Panc1 (cell line): ENCODE data around the gene SLC10A7. TPM values are rescaled to one million over a fixed set of nuclear protein-coding genes. Genes with fewer than 3 reads are reported as not detected.

Experiments
- ATAC-seq: fragments of 200-7000 bp; cut with Tn5 transposase; 2 replicates; pipeline ENCODE4 v1.9.1; 2020; ENCODE audit warnings: mild to moderate bottlenecking, moderate library complexity
- BruUV-seq: library from RNA; stranded (reverse); fragments of 400-500 nt; replicated peaks from 2 replicates; lab custom pipeline; 2021; lab: Mats Ljungman, UMichigan
- CTCF ChIA-PET: fragments of 300-600 bp; sonication (Branson Sonifier 250); formaldehyde crosslinking; loops from one replicate; lab custom pipeline; 2022; ENCODE audit warnings: antibody characterized with exemption; lab: Charles Lee
- POLR2A ChIA-PET: fragments of 300-600 bp; sonication (Branson Sonifier 250); formaldehyde crosslinking; loops from one replicate; lab custom pipeline; 2022; ENCODE audit warnings: antibody characterized with exemption; lab: Charles Lee
- DNase-seq: peaks from one replicate; pipeline ENCODE4 v3.0.0-alpha.2; 2010; ENCODE audit warnings: low read depth, low spot score
- H3K27ac ChIP-seq: 2 replicates; pipeline ENCODE4 v1.5.1; 2011; ENCODE audit warnings: mild to moderate bottlenecking, low read length, inconsistent platforms
- H3K27me3 ChIP-seq: fragments of 200-500 bp; sonication (Bioruptor generic); 2 replicates; pipeline ENCODE4 v1.6.0; 2014; ENCODE audit warnings: low read length, inconsistent platforms; ENCODE audit not compliant: control insufficient read depth, insufficient read depth
- H3K36me3 ChIP-seq: fragments of 200-500 bp; sonication (Bioruptor generic); 2 replicates; pipeline ENCODE4 v1.5.1; 2014; ENCODE audit warnings: inconsistent platforms, mild to moderate bottlenecking, low read length, moderate library complexity; ENCODE audit not compliant: control insufficient read depth, insufficient read depth
- H3K4me1 ChIP-seq: 2 replicates; pipeline ENCODE4 v1.5.1; 2011; ENCODE audit warnings: inconsistent platforms, mild to moderate bottlenecking, low read length, moderate library complexity; ENCODE audit not compliant: control insufficient read depth, insufficient read depth
- H3K4me3 ChIP-seq, 2 experiments: 2 replicates each; pipeline ENCODE4 v1.5.1; 2011 to 2012; ENCODE audit warnings: low read depth in 2 of 2, low read length in 2 of 2, mild to moderate bottlenecking in 2 of 2, inconsistent platforms in 1 of 2, moderate library complexity in 1 of 2
- H3K9me3 ChIP-seq: fragments of 200-500 bp; sonication (Bioruptor generic); 2 replicates; pipeline ENCODE4 v1.5.1; 2014; ENCODE audit warnings: low read depth, mild to moderate bottlenecking, inconsistent platforms, low read length, moderate library complexity; ENCODE audit not compliant: control insufficient read depth, insufficient read depth
- CTCF ChIP-seq: fragments of 450-650 bp; IDR thresholded peaks from 2 replicates; pipeline ENCODE4 v1.5.1; 2017; ENCODE audit warnings: mild to moderate bottlenecking
- POLR2AphosphoS5 ChIP-seq: IDR thresholded peaks from 2 replicates; pipeline ENCODE4 v1.6.1; 2012; ENCODE audit warnings: mild to moderate bottlenecking, low read depth, low read length, moderate library complexity
- REST ChIP-seq, 2 experiments: IDR thresholded peaks; 2 replicates each; pipeline ENCODE4 v1.6.1; 2011 to 2012; ENCODE audit warnings: low read depth in 2 of 2, control low read depth in 1 of 2, low read length in 1 of 2, mild to moderate bottlenecking in 1 of 2, moderate library complexity in 1 of 2; ENCODE audit not compliant: insufficient read depth in 1 of 2
- SIN3A ChIP-seq: IDR thresholded peaks from 2 replicates; pipeline ENCODE4 v1.6.1; 2012; ENCODE audit warnings: low read depth, mild to moderate bottlenecking, low read length, moderate library complexity, borderline replicate concordance; ENCODE audit not compliant: insufficient read depth
- TCF7L2 ChIP-seq: IDR thresholded peaks from 2 replicates; pipeline ENCODE4 v1.6.1; 2011; ENCODE audit warnings: mild to moderate bottlenecking, low read depth, low read length, inconsistent platforms
- in situ Hi-C: cut with HindIII; loops from 2 replicates; pipeline ENCODE4 v1.10.0; 2016; ENCODE audit warnings: low sequenced_read_pairs, low pct_unique_long_range_greater_than_20kb
- intact Hi-C: fragments of 100-400 bp; cut with micrococcal nuclease; formaldehyde crosslinking; loops from one replicate; pipeline ENCODE4 v1.10.0; 2022; ENCODE audit not compliant: unreplicated experiment
- total RNA-seq: library from RNA; stranded (reverse); gene quantifications from one replicate; pipeline ENCODE4 v1.2.1, GENCODE V29; 2021; ENCODE audit not compliant: unreplicated experiment

SLC10A7 gene
- total RNA-seq, 1 experiment from 2014 or later = 1.5 TPM

- intact Hi-C loops = no loop called here
- CTCF ChIA-PET = no interaction called here
- no peak; the same call in 1 of the 2 replicates for TF ChIP-seq CTCF
- TF ChIP-seq REST (IDR thresholded peaks at IDR 0.05; ENCODE audit: insufficient read depth in 1 of 2, low read depth in 2 of 2, low read length in 1 of 2) = no peak
- TF ChIP-seq TCF7L2 = no peak
- no peak for TF ChIP-seq SIN3A
- TF ChIP-seq POLR2AphosphoS5 = no peak
- no TSS peak for BruUV-seq
- in situ Hi-C loops = no loop called here
- no peaks in the 10 kb centered on the region for H3K9me3 ChIP-seq
- no peak for ATAC-seq
- no peak for DNase-seq
- no peak overlapping the region for H3K4me3 ChIP-seq
- POLR2A ChIA-PET = no interaction called here
- H3K4me1 ChIP-seq = no peaks in the 10 kb centered on the region
- H3K27ac ChIP-seq = no peak overlapping the region
- no peaks in the 10 kb centered on the region for H3K27me3 ChIP-seq
- no peaks in the 10 kb centered on the region for H3K36me3 ChIP-seq
Measured at GRCh38 chr4:146338512-146338911, 183.2 kb downstream of the SLC10A7 start.

- DNase-seq = no peak
- no TSS peak for BruUV-seq
- intact Hi-C loops (no loop called here), in situ Hi-C loops (no loop called here)
- Histone ChIP-seq H3K4me3 (no peak overlapping the region), H3K27me3 (no peaks in the 10 kb centered on the region), H3K9me3 (no peaks in the 10 kb centered on the region), H3K4me1 (no peaks in the 10 kb centered on the region), H3K27ac (no peak overlapping the region), H3K36me3 (no peaks in the 10 kb centered on the region)
- no peak for ATAC-seq
- ChIA-PET POLR2A (no interaction called here), CTCF (no interaction called here)
- TF ChIP-seq POLR2AphosphoS5 = no peak
- no peak for TF ChIP-seq CTCF
- TF ChIP-seq SIN3A = no peak
- TF ChIP-seq TCF7L2 = no peak
- TF ChIP-seq REST (IDR thresholded peaks at IDR 0.05; ENCODE audit: insufficient read depth in 1 of 2, low read depth in 2 of 2, low read length in 1 of 2) = no peak
Measured at GRCh38 chr4:146336410-146336807, 185.3 kb downstream of the SLC10A7 start.
